Suprapubic skin (tissue), 4 donors: ENCODE results near the gene TLR9. TPM values are rescaled to one million over a fixed set of nuclear protein-coding genes. Genes with fewer than 3 reads are reported as not detected.

Experiments
- DNase-seq, 2 donors: peaks; one replicate each; pipeline ENCODE4 v3.0.0-alpha.2; 2019; ENCODE audit warnings: low spot score in 2 of 2
- H3K27ac ChIP-seq: fragments of 200-600 bp; sonication (generic); one replicate; pipeline ENCODE4 v1.5.1; 2019
- H3K27me3 ChIP-seq: fragments of 200-600 bp; sonication (generic); one replicate; pipeline ENCODE4 v1.5.1; 2019
- H3K36me3 ChIP-seq: fragments of 200-600 bp; sonication (generic); one replicate; pipeline ENCODE4 v1.5.1; 2019
- H3K4me1 ChIP-seq: fragments of 200-600 bp; sonication (generic); one replicate; pipeline ENCODE4 v1.5.1; 2019
- H3K4me3 ChIP-seq: fragments of 200-600 bp; sonication (generic); one replicate; pipeline ENCODE4 v1.5.1; 2019; ENCODE audit warnings: mild to moderate bottlenecking
- H3K9me3 ChIP-seq: fragments of 200-600 bp; sonication (generic); one replicate; pipeline ENCODE4 v1.5.1; 2019
- EP300 ChIP-seq: sonication (generic); formaldehyde crosslinking; IDR thresholded peaks from one replicate; pipeline ENCODE4 v1.6.1; 2017; ENCODE audit warnings: antibody characterized with exemption
- POLR2A ChIP-seq, 2 donors: fragments of 450-650 bp; IDR thresholded peaks; one replicate each; pipeline ENCODE4 v1.6.1; 2017; ENCODE audit warnings: antibody characterized with exemption in 2 of 2, mild to moderate bottlenecking in 2 of 2, moderate library complexity in 2 of 2
- POLR2AphosphoS5 ChIP-seq, 3 donors: sonication (generic); formaldehyde crosslinking; IDR thresholded peaks; one replicate each; pipeline ENCODE4 v1.6.1; 2017; ENCODE audit warnings: antibody characterized with exemption in 3 of 3
- WGBS: methylation state at CpG from one replicate; pipeline ENCODE4 v1.1.5; 2018; 5-methylcytosine and 5-hydroxymethylcytosine counted together
- total RNA-seq, 4 donors: library from RNA; depleted of rRNA; stranded (reverse); fragments of >200 nt; gene quantifications; one replicate each; pipeline ENCODE4 v1.1.0, GENCODE V29; 2016
- TF ChIP-seq, protein P1 (sequence below), 2 donors: fragments of 200-600 bp in 1 of 2; fragments of 450-650 bp in 1 of 2; sonication (generic) in 1 of 2; IDR thresholded peaks; one replicate each; pipeline ENCODE4 v1.5.1; 2016 to 2019; ENCODE audit warnings: antibody characterized with exemption in 2 of 2, mild to moderate bottlenecking in 1 of 2, moderate library complexity in 1 of 2

The TLR9 gene
- total RNA-seq, 4 donors from 2014 or later = 0.16 TPM; not detected in 3

DNA sequence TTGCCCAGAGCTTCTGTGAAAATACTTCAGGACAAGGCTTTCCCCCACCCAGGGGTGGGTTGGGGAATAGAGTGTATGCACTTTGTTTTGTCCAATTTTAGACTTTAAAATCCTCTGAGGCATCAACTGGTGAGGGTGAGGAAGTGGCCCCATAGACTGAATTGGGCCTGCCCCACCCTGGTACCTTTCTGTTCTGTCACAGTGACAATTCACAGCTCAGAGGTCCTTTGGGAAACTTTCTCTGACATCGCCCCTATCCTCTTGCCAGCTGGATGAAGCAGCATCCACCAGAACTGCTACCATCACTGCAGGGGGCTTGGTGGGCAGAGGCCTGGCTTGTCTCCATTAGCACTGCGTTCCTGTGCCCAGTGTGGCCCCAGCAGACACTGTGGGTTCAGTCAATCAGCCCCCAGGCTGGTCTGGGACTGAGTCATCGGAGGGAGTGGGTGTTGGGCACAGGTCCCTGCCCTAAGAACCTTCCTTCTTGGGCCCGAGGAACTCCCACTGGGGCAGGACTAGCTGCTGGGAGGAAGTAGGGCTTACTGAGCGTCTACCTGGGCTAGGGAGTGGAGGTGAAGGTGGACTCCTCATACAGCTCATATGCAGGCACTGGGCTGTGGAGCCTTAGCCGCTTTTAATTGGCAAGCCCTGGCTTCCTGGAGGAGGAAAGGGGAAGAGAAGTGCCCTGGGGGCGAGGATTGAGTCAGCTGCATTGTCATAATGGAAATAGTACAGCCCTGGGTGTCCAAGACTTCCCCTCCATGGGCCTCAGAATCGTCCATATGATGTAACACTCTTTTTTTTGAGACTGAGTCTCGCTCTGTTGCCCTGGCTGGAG lies 18.6 kb upstream of the TLR9 start:
- WGBS = 41% methylated on average over 7 of the region's 9 CpGs
- H3K36me3 ChIP-seq = peaks cover 13% of the 10 kb centered on the region
- no peaks in the 10 kb centered on the region for H3K27me3 ChIP-seq
- peak overlapping the region; percentile 62 for H3K4me3 ChIP-seq
- peaks cover 52% of the 10 kb centered on the region for H3K4me1 ChIP-seq
- peak overlapping the region; percentile 83 for H3K27ac ChIP-seq
- H3K9me3 ChIP-seq = no peaks in the 10 kb centered on the region
- TF ChIP-seq POLR2A (IDR thresholded peaks at IDR 0.05) = no peak
- TF ChIP-seq POLR2AphosphoS5 (IDR thresholded peaks at IDR 0.05) = no peak
- TF ChIP-seq, protein P1, sequence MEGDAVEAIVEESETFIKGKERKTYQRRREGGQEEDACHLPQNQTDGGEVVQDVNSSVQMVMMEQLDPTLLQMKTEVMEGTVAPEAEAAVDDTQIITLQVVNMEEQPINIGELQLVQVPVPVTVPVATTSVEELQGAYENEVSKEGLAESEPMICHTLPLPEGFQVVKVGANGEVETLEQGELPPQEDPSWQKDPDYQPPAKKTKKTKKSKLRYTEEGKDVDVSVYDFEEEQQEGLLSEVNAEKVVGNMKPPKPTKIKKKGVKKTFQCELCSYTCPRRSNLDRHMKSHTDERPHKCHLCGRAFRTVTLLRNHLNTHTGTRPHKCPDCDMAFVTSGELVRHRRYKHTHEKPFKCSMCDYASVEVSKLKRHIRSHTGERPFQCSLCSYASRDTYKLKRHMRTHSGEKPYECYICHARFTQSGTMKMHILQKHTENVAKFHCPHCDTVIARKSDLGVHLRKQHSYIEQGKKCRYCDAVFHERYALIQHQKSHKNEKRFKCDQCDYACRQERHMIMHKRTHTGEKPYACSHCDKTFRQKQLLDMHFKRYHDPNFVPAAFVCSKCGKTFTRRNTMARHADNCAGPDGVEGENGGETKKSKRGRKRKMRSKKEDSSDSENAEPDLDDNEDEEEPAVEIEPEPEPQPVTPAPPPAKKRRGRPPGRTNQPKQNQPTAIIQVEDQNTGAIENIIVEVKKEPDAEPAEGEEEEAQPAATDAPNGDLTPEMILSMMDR (IDR thresholded peaks at IDR 0.05) = no peak
- TF ChIP-seq EP300 = no peak
- peak; percentile 76 to 79 for DNase-seq

DNA sequence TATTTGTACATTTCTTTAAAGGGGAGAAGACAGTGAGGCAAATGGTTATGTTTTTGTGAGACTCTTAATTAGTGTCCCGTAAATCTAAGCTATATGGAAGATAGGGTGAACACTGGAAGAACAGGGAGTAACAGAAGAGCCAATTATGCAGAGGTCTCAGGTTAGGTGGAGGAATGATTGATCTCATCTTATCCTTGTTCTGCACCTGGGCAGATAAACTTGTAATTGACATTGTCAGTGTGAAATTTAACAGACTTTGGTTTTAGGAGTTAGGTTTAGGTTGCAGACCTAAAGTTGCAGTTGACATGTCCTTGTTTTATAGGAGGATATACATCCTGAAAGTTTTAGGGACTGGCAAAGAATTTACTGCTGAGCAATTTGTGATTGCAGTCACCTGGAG lies 16.6 kb upstream of the TLR9 start:
- no peaks in the 10 kb centered on the region for H3K27me3 ChIP-seq
- peaks cover 67% of the 10 kb centered on the region for H3K4me1 ChIP-seq
- no peak overlapping the region for H3K27ac ChIP-seq
- WGBS = 92% methylated on average over 1 of the region's 1 CpG
- no peak overlapping the region for H3K4me3 ChIP-seq
- TF ChIP-seq POLR2AphosphoS5 (IDR thresholded peaks at IDR 0.05) = no peak
- no peak for TF ChIP-seq EP300
- TF ChIP-seq, protein P1 (IDR thresholded peaks at IDR 0.05) = no peak
- TF ChIP-seq POLR2A (IDR thresholded peaks at IDR 0.05) = no peak
- DNase-seq = no peak
- H3K9me3 ChIP-seq = no peaks in the 10 kb centered on the region
- no peaks in the 10 kb centered on the region for H3K36me3 ChIP-seq

GRCh38 chr3:52240886-52241370 lies 15.5 kb upstream of the TLR9 start:
- H3K36me3 ChIP-seq = no peaks in the 10 kb centered on the region
- H3K4me1 ChIP-seq = peaks cover 67% of the 10 kb centered on the region
- H3K27ac ChIP-seq = peak overlapping the region; percentile 89
- no peaks in the 10 kb centered on the region for H3K9me3 ChIP-seq
- H3K4me3 ChIP-seq = no peak overlapping the region
- TF ChIP-seq, protein P1 (IDR thresholded peaks at IDR 0.05) = no peak
- no peak for TF ChIP-seq EP300
- TF ChIP-seq POLR2A (IDR thresholded peaks at IDR 0.05) = no peak
- TF ChIP-seq POLR2AphosphoS5 (IDR thresholded peaks at IDR 0.05) = no peak
- no peaks in the 10 kb centered on the region for H3K27me3 ChIP-seq
- WGBS = 75% methylated on average over 4 of the region's 4 CpGs
- DNase-seq = peak in 1 of 2 donors; percentile 32

- DNase-seq = peak in 1 of 2 donors; percentile 83
These were observed 14.8 kb upstream of the TLR9 start for GRCh38 chr3:52240059-52240885.

More at GRCh38 chr3:52240059-52240885, 14.8 kb upstream of the TLR9 start:
- peaks cover 67% of the 10 kb centered on the region for H3K4me1 ChIP-seq
- no peaks in the 10 kb centered on the region for H3K36me3 ChIP-seq
- no peak for TF ChIP-seq EP300
- TF ChIP-seq, protein P1 (IDR thresholded peaks at IDR 0.05) = no peak
- TF ChIP-seq POLR2A (IDR thresholded peaks at IDR 0.05) = no peak
- H3K27ac ChIP-seq = peak overlapping the region; percentile 89
- no peaks in the 10 kb centered on the region for H3K9me3 ChIP-seq
- peak overlapping the region; percentile 78 for H3K4me3 ChIP-seq
- WGBS = 86% methylated on average over 1 of the region's 1 CpG
- no peaks in the 10 kb centered on the region for H3K27me3 ChIP-seq
